Transverse colon (tissue), 4 donors: ENCODE data around the gene CDC7.

Experiments
- CTCF ChIP-seq, 5 experiments: fragments of 200-600 bp in 3 of 5; fragments of 450-650 bp in 2 of 5; sonication (generic) in 3 of 5; IDR thresholded peaks; 1 replicate in 2 of 5; 2 replicates in 3 of 5; pipeline ENCODE4 v1.5.1; 2016 to 2017; ENCODE audit warnings: antibody characterized with exemption in 5 of 5, inconsistent platforms in 3 of 5, mild to moderate bottlenecking in 2 of 5, moderate library complexity in 1 of 5
- POLR2A ChIP-seq: fragments of 450-650 bp; IDR thresholded peaks from one replicate; pipeline ENCODE4 v1.6.1; 2016; ENCODE audit warnings: antibody characterized with exemption, mild to moderate bottlenecking, moderate library complexity
- POLR2AphosphoS5 ChIP-seq, 3 donors: sonication (generic); formaldehyde crosslinking; IDR thresholded peaks; one replicate each; pipeline ENCODE4 v1.6.1; 2016; ENCODE audit warnings: antibody characterized with exemption in 3 of 3

DNA sequence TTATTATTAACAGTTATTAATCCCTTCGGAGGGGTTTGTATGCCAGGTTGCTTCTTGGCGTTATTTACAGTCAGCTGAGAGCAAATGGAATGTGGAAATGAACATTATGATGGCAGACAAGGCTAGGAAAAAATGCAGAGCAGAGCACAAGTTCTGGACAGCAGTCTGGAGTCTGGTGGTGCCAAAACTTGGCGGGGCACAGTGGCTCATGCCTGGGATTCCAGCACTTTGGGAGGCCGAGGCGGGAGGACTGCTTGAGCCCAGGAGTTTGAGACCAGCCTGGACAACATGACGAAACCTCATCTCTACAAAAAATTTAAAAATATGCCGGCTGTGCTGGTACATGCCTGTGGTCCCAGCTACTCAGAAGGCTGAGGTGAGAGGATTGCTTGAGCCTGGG is 67.6 kb downstream of the CDC7 start:
- TF ChIP-seq CTCF (IDR thresholded peaks at IDR 0.05) (no peak), POLR2A (no peak), POLR2AphosphoS5 (IDR thresholded peaks at IDR 0.05) (no peak)
